ENCODE measurements around the gene TMEM39A. TPM values are rescaled to one million over a fixed set of nuclear protein-coding genes. Genes with fewer than 3 reads are reported as not detected.

Gene TMEM39A
- total and polyA plus RNA-seq, 7 donors = 1.4 to 48.5 (median 14.8) TPM

DNA sequence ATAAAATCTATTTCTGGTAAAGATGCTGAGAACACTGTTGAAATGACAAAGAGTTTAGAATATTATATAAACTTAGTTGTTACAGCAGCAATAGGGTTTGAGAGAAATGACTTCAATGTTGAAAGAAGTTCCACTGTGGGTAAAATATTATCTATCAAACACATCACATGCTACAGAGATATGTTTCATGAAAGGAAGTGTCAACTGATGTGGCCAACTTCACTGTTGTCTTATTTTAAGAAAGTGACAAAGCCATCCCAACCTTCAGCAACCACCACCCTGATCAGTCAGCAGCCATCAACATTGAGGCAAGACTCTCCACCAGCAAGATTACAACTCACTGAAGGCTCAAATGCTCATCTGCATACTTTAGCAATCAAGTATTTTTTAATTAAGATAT, 20.2 kb downstream of the TMEM39A start:
- Histone ChIP-seq H3K27ac (no peak overlapping the region), H3K36me3 (peaks cover 4 to 92% (median 25%) of the 10 kb centered on the region in 4 donors), H3K4me1 (no peaks in the 10 kb centered on the region), H3K27me3 (no peaks in the 10 kb centered on the region), H3K9me3 (no peaks in the 10 kb centered on the region), H3K4me3 (no peak overlapping the region)
- TF ChIP-seq POLR2A (IDR thresholded peaks at IDR 0.05) = no peak
- TF ChIP-seq POLR2AphosphoS5 (IDR thresholded peaks at IDR 0.05) = no peak
- TF ChIP-seq, protein P1, sequence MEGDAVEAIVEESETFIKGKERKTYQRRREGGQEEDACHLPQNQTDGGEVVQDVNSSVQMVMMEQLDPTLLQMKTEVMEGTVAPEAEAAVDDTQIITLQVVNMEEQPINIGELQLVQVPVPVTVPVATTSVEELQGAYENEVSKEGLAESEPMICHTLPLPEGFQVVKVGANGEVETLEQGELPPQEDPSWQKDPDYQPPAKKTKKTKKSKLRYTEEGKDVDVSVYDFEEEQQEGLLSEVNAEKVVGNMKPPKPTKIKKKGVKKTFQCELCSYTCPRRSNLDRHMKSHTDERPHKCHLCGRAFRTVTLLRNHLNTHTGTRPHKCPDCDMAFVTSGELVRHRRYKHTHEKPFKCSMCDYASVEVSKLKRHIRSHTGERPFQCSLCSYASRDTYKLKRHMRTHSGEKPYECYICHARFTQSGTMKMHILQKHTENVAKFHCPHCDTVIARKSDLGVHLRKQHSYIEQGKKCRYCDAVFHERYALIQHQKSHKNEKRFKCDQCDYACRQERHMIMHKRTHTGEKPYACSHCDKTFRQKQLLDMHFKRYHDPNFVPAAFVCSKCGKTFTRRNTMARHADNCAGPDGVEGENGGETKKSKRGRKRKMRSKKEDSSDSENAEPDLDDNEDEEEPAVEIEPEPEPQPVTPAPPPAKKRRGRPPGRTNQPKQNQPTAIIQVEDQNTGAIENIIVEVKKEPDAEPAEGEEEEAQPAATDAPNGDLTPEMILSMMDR (IDR thresholded peaks at IDR 0.05) = no peak
- no peak for TF ChIP-seq EP300 (IDR thresholded peaks at IDR 0.05)
- DNase-seq = no peak
- intact Hi-C loops (cut with DNase I) = no loop called here

DNA sequence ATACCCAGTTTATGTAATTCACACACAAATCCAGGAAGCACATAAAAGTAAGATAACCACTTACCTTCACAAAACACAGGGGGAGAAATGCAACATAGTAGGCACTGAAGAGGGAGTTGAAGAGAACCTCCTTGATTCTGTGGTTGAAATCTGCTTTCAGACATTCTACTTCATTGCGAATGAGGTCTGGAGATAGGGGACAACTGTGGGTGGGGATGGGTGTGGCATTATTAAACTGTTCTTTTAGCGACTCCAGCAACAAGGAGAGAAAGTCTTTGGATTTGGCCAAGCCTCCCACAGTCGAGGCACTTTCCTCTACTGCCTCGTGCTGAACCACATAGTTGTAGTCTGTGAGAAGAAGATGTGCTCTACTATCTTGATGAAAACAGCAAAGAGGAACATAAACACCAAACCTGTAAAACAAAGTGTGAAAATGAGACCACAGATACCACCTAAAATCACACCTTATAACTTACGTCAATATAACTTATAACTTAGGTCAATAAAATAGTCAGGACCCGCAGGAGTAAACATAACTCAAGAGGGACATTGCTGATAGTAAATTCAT, 25.6 kb downstream of the TMEM39A start:
- TF ChIP-seq EP300 (IDR thresholded peaks at IDR 0.05) (no peak), POLR2AphosphoS5 (IDR thresholded peaks at IDR 0.05) (no peak), POLR2A (IDR thresholded peaks at IDR 0.05) (no peak)
- TF ChIP-seq, protein P1 (IDR thresholded peaks at IDR 0.05) = no peak
- Histone ChIP-seq H3K36me3 (peaks cover 0 to 96% (median 51%) of the 10 kb centered on the region in 4 donors), H3K27ac (no peak overlapping the region), H3K4me1 (no peaks in the 10 kb centered on the region), H3K27me3 (no peaks in the 10 kb centered on the region), H3K4me3 (no peak overlapping the region), H3K9me3 (no peaks in the 10 kb centered on the region)
- DNase-seq = no peak
- intact Hi-C loops (cut with DNase I) = no loop called here
- WGBS, 2 donors = 88 to 90% methylated on average over 6 of the region's 6 CpGs

DNA sequence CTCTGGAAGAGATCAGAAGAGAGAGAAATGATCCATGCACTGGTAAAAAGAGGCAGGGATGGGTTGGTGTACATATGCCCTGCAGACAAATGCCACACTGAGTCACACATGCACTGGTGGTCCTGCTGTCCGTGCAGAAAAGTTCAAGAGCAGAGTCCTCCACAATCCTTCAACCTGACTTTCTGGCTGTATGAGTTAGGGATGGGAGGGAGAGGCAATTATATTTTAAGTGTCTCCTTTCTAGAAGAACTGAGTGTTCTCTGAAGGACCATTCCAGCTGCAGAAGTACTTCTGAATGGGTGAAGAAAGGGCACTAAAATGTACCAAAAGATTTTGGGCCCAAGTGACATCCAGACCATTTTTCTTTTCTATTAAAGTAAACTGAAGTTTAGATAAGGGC, 26.4 kb downstream of the TMEM39A start:
- no peak overlapping the region for H3K27ac ChIP-seq
- no peak overlapping the region for H3K4me3 ChIP-seq
- no peaks in the 10 kb centered on the region for H3K27me3 ChIP-seq
- DNase-seq = no peak
- peaks cover 0 to 96% (median 53%) of the 10 kb centered on the region in 4 donors for H3K36me3 ChIP-seq
- TF ChIP-seq POLR2A (IDR thresholded peaks at IDR 0.05) (no peak), POLR2AphosphoS5 (IDR thresholded peaks at IDR 0.05) (no peak), EP300 (IDR thresholded peaks at IDR 0.05) (no peak)
- TF ChIP-seq, protein P1 (IDR thresholded peaks at IDR 0.05) = no peak
- 86 to 97% methylated on average over 1 of the region's 1 CpG for WGBS, 2 donors
- H3K9me3 ChIP-seq = no peaks in the 10 kb centered on the region
- intact Hi-C loops (cut with DNase I) = no loop called here
- no peaks in the 10 kb centered on the region for H3K4me1 ChIP-seq

DNA sequence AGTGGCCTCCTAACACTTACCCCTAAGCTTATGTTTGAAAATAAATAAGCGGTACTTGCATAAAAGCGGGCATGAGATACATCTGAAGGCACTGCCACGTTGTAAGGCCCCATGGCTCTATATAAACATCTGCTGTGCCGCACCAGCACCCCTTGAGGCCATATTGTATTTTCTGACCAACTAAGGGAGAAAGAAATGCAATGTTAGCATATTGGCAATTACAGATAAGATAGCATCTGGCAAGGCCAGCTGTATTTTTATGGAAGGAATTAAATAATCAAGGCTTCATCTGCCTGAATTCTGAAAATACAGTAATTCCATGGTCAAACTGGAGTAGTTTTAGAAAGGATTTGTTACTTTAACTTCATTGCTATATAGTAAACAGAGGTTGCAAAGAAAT, 28.7 kb downstream of the TMEM39A start:
- no peak for DNase-seq
- 98% methylated on average over 4 of the region's 4 CpGs for WGBS, 2 donors
- no peak overlapping the region for H3K27ac ChIP-seq
- H3K27me3 ChIP-seq = no peaks in the 10 kb centered on the region
- H3K4me1 ChIP-seq = no peaks in the 10 kb centered on the region
- intact Hi-C loops (cut with DNase I) = no loop called here
- peaks cover 0 to 6% (median 0%) of the 10 kb centered on the region in 4 donors for H3K9me3 ChIP-seq
- peaks cover 5 to 96% (median 69%) of the 10 kb centered on the region in 4 donors for H3K36me3 ChIP-seq
- no peak for TF ChIP-seq EP300 (IDR thresholded peaks at IDR 0.05)
- TF ChIP-seq, protein P1 (IDR thresholded peaks at IDR 0.05) = no peak
- no peak for TF ChIP-seq POLR2A (IDR thresholded peaks at IDR 0.05)
- TF ChIP-seq POLR2AphosphoS5 (IDR thresholded peaks at IDR 0.05) = no peak
- no peak overlapping the region for H3K4me3 ChIP-seq
